RWPE2 (cell line): ENCODE results near the gene ANO6.
"Not testable (repeated sequence)": the region's sequence is repeated elsewhere in the genome, so short reads cannot be mapped to it uniquely, and the experiment has no call there.

Experiments used
- ATAC-seq: fragments of 200-7000 bp; cut with Tn5 transposase; 3 replicates; pipeline ENCODE4 v1.9.1; 2021; ENCODE audit warnings: low read depth
- DNase-seq: peaks from one replicate; pipeline ENCODE4 v3.0.0-alpha.2; 2020; ENCODE audit warnings: low spot score
- H3K27ac ChIP-seq: fragments of 450-650 bp; 2 replicates; pipeline ENCODE4 v1.5.1; 2017; ENCODE audit warnings: mild to moderate bottlenecking; ENCODE audit not compliant: poor library complexity, severe bottlenecking
- H3K27me3 ChIP-seq: fragments of 250-450 bp; sonication (Bioruptor Pico); 2 replicates; pipeline ENCODE4 v1.5.1; 2021; ENCODE audit warnings: mild to moderate bottlenecking, moderate library complexity; ENCODE audit not compliant: insufficient read depth, poor library complexity, severe bottlenecking
- H3K36me3 ChIP-seq: fragments of 250-450 bp; sonication (Bioruptor Pico); 2 replicates; pipeline ENCODE4 v1.5.1; 2020; ENCODE audit warnings: low read depth, mild to moderate bottlenecking, moderate library complexity
- H3K4me1 ChIP-seq: fragments of 250-450 bp; sonication (Bioruptor Pico); 2 replicates; pipeline ENCODE4 v1.5.1; 2021; ENCODE audit warnings: mild to moderate bottlenecking, moderate library complexity; ENCODE audit not compliant: insufficient read depth, poor library complexity, severe bottlenecking
- H3K4me3 ChIP-seq: fragments of 250-450 bp; sonication (Bioruptor Pico); 2 replicates; pipeline ENCODE4 v1.5.1; 2021; ENCODE audit warnings: mild to moderate bottlenecking, moderate library complexity; ENCODE audit not compliant: severe bottlenecking
- H3K9me3 ChIP-seq: fragments of 250-450 bp; sonication (Bioruptor Pico); 2 replicates; pipeline ENCODE4 v1.5.1; 2021; ENCODE audit warnings: mild to moderate bottlenecking, moderate library complexity; ENCODE audit not compliant: severe bottlenecking
- CTCF ChIP-seq: fragments of 450-650 bp; IDR thresholded peaks from one replicate; pipeline ENCODE4 v1.5.1; 2017; ENCODE audit warnings: mild to moderate bottlenecking, moderate library complexity; ENCODE audit not compliant: poor library complexity, severe bottlenecking

The ANO6 gene

GRCh38 chr12:45215419-45216229 lies at the start of gene ANO6:
TSS of gene ANO6 (plus strand) at chr12:45216095. CDS start at chr12:45216322, 227 bp downstream.
- H3K36me3 ChIP-seq, result no peaks in the 10 kb centered on the region
- H3K4me1 ChIP-seq, result peaks cover 28% of the 10 kb centered on the region
- peak; percentile 39 for TF ChIP-seq CTCF
- H3K27me3 ChIP-seq, result no peaks in the 10 kb centered on the region
- DNase-seq (peak; percentile 88), ATAC-seq (peak; percentile 75)
- peak within 1 kb of the TSS; percentile 89 for H3K4me3 ChIP-seq
- H3K9me3 ChIP-seq, result no peaks in the 10 kb centered on the region
- peak within 1 kb of the TSS; percentile 93 for H3K27ac ChIP-seq

- no peak for ATAC-seq
- no peak for TF ChIP-seq CTCF
These were observed 46.9 kb upstream of the ANO6 start for GRCh38 chr12:45168976-45169375.

GRCh38 chr12:45170456-45171042 lies 45.3 kb upstream of the ANO6 start:
- H3K4me3 ChIP-seq, result no peak overlapping the region
- peak; percentile 58; the same call in 2 of the 3 replicates for ATAC-seq

More at GRCh38 chr12:45168976-45169375, 46.9 kb upstream of the ANO6 start:
- no peak for DNase-seq
- Histone ChIP-seq H3K4me1 (no peaks in the 10 kb centered on the region), H3K36me3 (no peaks in the 10 kb centered on the region), H3K9me3 (no peaks in the 10 kb centered on the region), H3K4me3 (no peak overlapping the region), H3K27ac (no peak overlapping the region), H3K27me3 (no peaks in the 10 kb centered on the region)

GRCh38 chr12:45173293-45173692 lies 42.6 kb upstream of the ANO6 start:
- H3K27me3 ChIP-seq, DNase-seq, H3K36me3 ChIP-seq, H3K4me1 ChIP-seq, H3K9me3 ChIP-seq, H3K4me3 ChIP-seq, H3K27ac ChIP-seq: not testable (repeated sequence)
- ATAC-seq, result peak; percentile 35; the same call in 1 of the 3 replicates
- TF ChIP-seq CTCF, result peak; percentile 59

More at GRCh38 chr12:45170456-45171042, 45.3 kb upstream of the ANO6 start:
- Histone ChIP-seq H3K27ac (no peak overlapping the region), H3K9me3 (no peaks in the 10 kb centered on the region), H3K4me1 (no peaks in the 10 kb centered on the region), H3K36me3 (no peaks in the 10 kb centered on the region), H3K27me3 (no peaks in the 10 kb centered on the region)
- DNase-seq, result peak; percentile 79
- peak; percentile 96 for TF ChIP-seq CTCF

GRCh38 chr12:45174595-45174994 lies 41.3 kb upstream of the ANO6 start:
- Histone ChIP-seq H3K4me1 (no peaks in the 10 kb centered on the region), H3K27me3 (no peaks in the 10 kb centered on the region), H3K4me3 (no peak overlapping the region), H3K27ac (no peak overlapping the region), H3K36me3 (no peaks in the 10 kb centered on the region), H3K9me3 (peaks cover 6% of the 10 kb centered on the region)
- DNase-seq (no peak), ATAC-seq (no peak)
- TF ChIP-seq CTCF, result no peak
